HCT116 (cell line): ENCODE results near the gene DBNL. TPM values are rescaled to one million over a fixed set of nuclear protein-coding genes. Genes with fewer than 3 reads are reported as not detected.

Experiments used
- ATAC-seq: fragments of 200-7000 bp; cut with Tn5 transposase; 2 replicates; pipeline ENCODE4 v1.9.1; 2020; ENCODE audit warnings: mild to moderate bottlenecking, moderate library complexity
- BruUV-seq: library from RNA; stranded (reverse); fragments of 400-500 nt; replicated peaks from 2 replicates; lab custom pipeline; 2021; lab: Mats Ljungman, UMichigan
- CTCF ChIA-PET: fragments of 300-600 bp; sonication (Branson Sonifier 250); formaldehyde crosslinking; loops from one replicate; lab custom pipeline; 2021; ENCODE audit warnings: antibody characterized with exemption; lab: Charles Lee
- POLR2A ChIA-PET: fragments of 300-600, 350-600 bp; sonication (Branson Sonifier 250); formaldehyde crosslinking; loops from one replicate; lab custom pipeline; 2021; ENCODE audit warnings: antibody characterized with exemption; lab: Charles Lee
- RAD21 ChIA-PET, 2 experiments: fragments of 300-600 bp; sonication (Branson Sonifier 250); formaldehyde crosslinking; loops; one replicate each; lab custom pipeline; 2023; ENCODE audit warnings: low total read pairs in 2 of 2; ENCODE audit not compliant: uncharacterized antibody in 2 of 2, unreplicated experiment in 2 of 2, low non-redundant PET in 1 of 2; lab: Charles Lee
- DNase-seq: peaks from one replicate; pipeline ENCODE4 v3.0.0-alpha.2; 2010; ENCODE audit warnings: low read depth, low spot score
- H2AFZ ChIP-seq: fragments of 200-600 bp; shearing (Covaris generic), sonication (generic); 2 replicates; pipeline ENCODE4 v1.6.1; 2017; ENCODE audit warnings: low read depth, mixed run types, mixed read lengths, antibody characterized with exemption, low read length; ENCODE audit not compliant: poor library complexity, severe bottlenecking
- H3K27ac ChIP-seq: 2 replicates; pipeline ENCODE4 v1.5.1; 2012; ENCODE audit warnings: low read depth, low read length
- H3K27me3 ChIP-seq: fragments of 200-600 bp; sonication (generic); 2 replicates; pipeline ENCODE4 v1.6.1; 2016; ENCODE audit warnings: mixed run types, low read length, mixed read lengths; ENCODE audit not compliant: insufficient read depth
- H3K36me3 ChIP-seq, 2 experiments: fragments of 200-500 bp in 1 of 2; fragments of 200-600 bp in 1 of 2; sonication (Bioruptor generic) in 1 of 2; sonication (generic) in 1 of 2; 2 replicates each; pipeline versions ENCODE4 v1.5.1 to v1.6.1; 2014 to 2016; ENCODE audit warnings: low read length in 2 of 2, inconsistent platforms in 1 of 2, mixed read lengths in 1 of 2, mixed run types in 1 of 2; ENCODE audit not compliant: insufficient read depth in 2 of 2, control insufficient read depth in 1 of 2
- H3K4me1 ChIP-seq, 2 experiments: fragments of 200-600 bp in 1 of 2; sonication (generic) in 1 of 2; 2 replicates each; pipeline versions ENCODE4 v1.5.1 to v1.6.1; 2012 to 2017; ENCODE audit warnings: low read length in 2 of 2, inconsistent platforms in 1 of 2, mild to moderate bottlenecking in 1 of 2, mixed read lengths in 1 of 2, mixed run types in 1 of 2, moderate library complexity in 1 of 2; ENCODE audit not compliant: insufficient read depth in 2 of 2, control insufficient read depth in 1 of 2
- H3K4me2 ChIP-seq: fragments of 200-600 bp; sonication (generic); 2 replicates; pipeline ENCODE4 v1.6.1; 2017; ENCODE audit warnings: mixed run types, low read length, mixed read lengths
- H3K4me3 ChIP-seq, 2 experiments: fragments of 200-600 bp in 1 of 2; sonication (generic) in 1 of 2; replicated peaks in 1 of 2; 2 replicates each; pipeline ENCODE4 v1.5.1; 2011 to 2016; ENCODE audit warnings: low read length in 2 of 2, control low read depth in 1 of 2, low read depth in 1 of 2, mild to moderate bottlenecking in 1 of 2, mixed read lengths in 1 of 2, mixed run types in 1 of 2
- H3K79me2 ChIP-seq: fragments of 200-600 bp; sonication (generic); 2 replicates; pipeline ENCODE4 v1.6.1; 2017; ENCODE audit warnings: mild to moderate bottlenecking, mixed run types, low read length, moderate library complexity, mixed read lengths; ENCODE audit not compliant: insufficient read depth
- H3K9ac ChIP-seq: fragments of 200-600 bp; sonication (generic); 2 replicates; pipeline ENCODE4 v1.6.1; 2016; ENCODE audit warnings: low read length, mixed read lengths
- H3K9me2 ChIP-seq: fragments of 200-600 bp; sonication (generic), shearing (Covaris generic); 2 replicates; pipeline ENCODE4 v1.6.1; 2017; ENCODE audit warnings: mixed run types, mild to moderate bottlenecking, moderate library complexity; ENCODE audit not compliant: insufficient read depth
- H3K9me3 ChIP-seq, 2 experiments: fragments of 200-500 bp in 1 of 2; fragments of 200-600 bp in 1 of 2; sonication (Bioruptor generic) in 1 of 2; sonication (generic) in 1 of 2; 2 replicates each; pipeline ENCODE4 v1.6.1; 2014 to 2017; ENCODE audit warnings: low read length in 2 of 2, mixed read lengths in 2 of 2, inconsistent platforms in 1 of 2, low read depth in 1 of 2, mild to moderate bottlenecking in 1 of 2, mixed run types in 1 of 2, moderate library complexity in 1 of 2; ENCODE audit not compliant: control insufficient read depth in 1 of 2, insufficient read depth in 1 of 2
- H4K20me1 ChIP-seq: fragments of 200-600 bp; sonication (generic), shearing (Covaris generic); 2 replicates; pipeline ENCODE4 v1.6.1; 2017; ENCODE audit warnings: mixed run types, mild to moderate bottlenecking, moderate library complexity; ENCODE audit not compliant: insufficient read depth
- CBX3 ChIP-seq: IDR thresholded peaks from 2 replicates; pipeline ENCODE4 v1.6.1; 2012; ENCODE audit warnings: low read depth
- CTCF ChIP-seq, 3 experiments: fragments of 200-600 bp in 1 of 3; sonication (generic) in 1 of 3; IDR thresholded peaks in 2 of 3; conservative IDR thresholded peaks in 1 of 3; 2 replicates each; pipeline ENCODE4 v1.5.1; 2012 to 2017; ENCODE audit warnings: low read depth in 2 of 3, low read length in 2 of 3, antibody characterized with exemption in 1 of 3, borderline replicate concordance in 1 of 3, control low read depth in 1 of 3, mild to moderate bottlenecking in 1 of 3, mixed read lengths in 1 of 3, mixed run types in 1 of 3, moderate library complexity in 1 of 3; ENCODE audit not compliant: insufficient read depth in 1 of 3
- EGR1 ChIP-seq: IDR thresholded peaks from 2 replicates; pipeline ENCODE4 v1.6.1; 2012; ENCODE audit warnings: low read depth
- ELF1 ChIP-seq: IDR thresholded peaks from 2 replicates; pipeline ENCODE4 v1.6.1; 2012; ENCODE audit warnings: low read depth, borderline replicate concordance
- EZH2 ChIP-seq: fragments of 200-600 bp; sonication (generic); IDR thresholded peaks from 2 replicates; pipeline ENCODE4 v1.6.1; 2017; ENCODE audit warnings: antibody characterized with exemption, mixed run types
- EZH2phosphoT487 ChIP-seq: fragments of 200-600 bp; IDR thresholded peaks from 2 replicates; pipeline ENCODE4 v1.6.1; 2018; ENCODE audit warnings: antibody characterized with exemption, borderline replicate concordance
- FOSL1 ChIP-seq: IDR thresholded peaks from 2 replicates; pipeline ENCODE4 v1.6.1; 2012; ENCODE audit warnings: low read depth
- JUND ChIP-seq: IDR thresholded peaks from 2 replicates; pipeline ENCODE4 v1.6.1; 2012
- MAX ChIP-seq: IDR thresholded peaks from 2 replicates; pipeline ENCODE4 v1.6.1; 2012
- POLR2A ChIP-seq: IDR thresholded peaks from 2 replicates; pipeline ENCODE4 v1.7.0; 2011; ENCODE audit warnings: borderline replicate concordance; ENCODE audit not compliant: insufficient read depth, insufficient read length; ENCODE audit errors: extremely low read depth
- POLR2AphosphoS5 ChIP-seq: IDR thresholded peaks from 2 replicates; pipeline ENCODE4 v1.6.1; 2011; ENCODE audit warnings: mild to moderate bottlenecking, low read depth, low read length, moderate library complexity
- RAD21 ChIP-seq: IDR thresholded peaks from 2 replicates; pipeline ENCODE4 v1.6.1; 2012; ENCODE audit warnings: low read depth, mild to moderate bottlenecking
- SIN3A ChIP-seq: IDR thresholded peaks from 2 replicates; pipeline ENCODE4 v1.6.1; 2012; ENCODE audit warnings: low read depth
- SP1 ChIP-seq: IDR thresholded peaks from 2 replicates; pipeline ENCODE4 v1.6.1; 2012; ENCODE audit warnings: low read depth
- TCF7L2 ChIP-seq: IDR thresholded peaks from 2 replicates; pipeline ENCODE4 v1.7.0; 2011; ENCODE audit warnings: borderline replicate concordance, inconsistent platforms; ENCODE audit not compliant: insufficient read depth, insufficient read length; ENCODE audit errors: extremely low read depth
- YY1 ChIP-seq: IDR thresholded peaks from 2 replicates; pipeline ENCODE4 v1.6.1; 2011; ENCODE audit warnings: low read length, low read depth, moderate library complexity, mild to moderate bottlenecking; ENCODE audit not compliant: insufficient replicate concordance; ENCODE audit errors: extremely low read depth
- ZBTB33 ChIP-seq: IDR thresholded peaks from 2 replicates; pipeline ENCODE4 v1.6.1; 2011; ENCODE audit warnings: mild to moderate bottlenecking, low read length, moderate library complexity; ENCODE audit not compliant: insufficient replicate concordance; ENCODE audit errors: extremely low read depth
- ZNF274 ChIP-seq: fragments of 200-500 bp; sonication (Bioruptor generic); IDR thresholded peaks from 2 replicates; pipeline ENCODE4 v1.6.1; 2014; ENCODE audit warnings: mild to moderate bottlenecking, low read depth, low read length, inconsistent platforms
- intact Hi-C: fragments of 100-400 bp; cut with micrococcal nuclease; formaldehyde crosslinking; loops from 2 replicates; pipeline ENCODE4 v1.10.0; 2022
- total RNA-seq: library from RNA; stranded (reverse); gene quantifications from one replicate; pipeline ENCODE4 v1.2.1, GENCODE V29; 2021; ENCODE audit not compliant: unreplicated experiment

The DBNL gene
- total RNA-seq, 1 experiment from 2014 or later = 39.4 TPM

- no peak for ATAC-seq
- Histone ChIP-seq H3K36me3 (peaks cover 10 to 26% of the 10 kb centered on the region in 2 experiments; a peak in 3 of 4 replicates), H3K9me3 (no peaks in the 10 kb centered on the region)
- TF ChIP-seq MAX (no peak), SP1 (no peak), ZBTB33 (no peak), FOSL1 (no peak), ZNF274 (no peak), POLR2AphosphoS5 (no peak), SIN3A (no peak), TCF7L2 (no peak), RAD21 (no peak), POLR2A (no peak), JUND (no peak), EZH2phosphoT487 (no peak), CTCF (IDR thresholded peaks at IDR 0.05 in 2 of 3, conservative IDR thresholded peaks at IDR 0.05 in 1 of 3; ENCODE audit: borderline replicate concordance in 1 of 3, insufficient read depth in 1 of 3, low read depth in 2 of 3, low read length in 2 of 3) (no peak), ELF1 (no peak), EGR1 (no peak), EZH2 (no peak), YY1 (no peak), CBX3 (no peak)
- TF ChIP-seq, all 23 proteins: peak for 0
- Histone ChIP-seq H3K9ac (no peak overlapping the region), H3K4me3 (no peak overlapping the region), H3K27ac (no peak overlapping the region), H3K79me2 (no peaks in the 10 kb centered on the region), H3K27me3 (no peaks in the 10 kb centered on the region), H3K4me1 (peaks cover 0 to 6% of the 10 kb centered on the region in 2 experiments; a peak in 1 of 4 replicates), H4K20me1 (no peaks in the 10 kb centered on the region), H2AFZ (no peak overlapping the region), H3K9me2 (no peaks in the 10 kb centered on the region), H3K4me2 (no peak overlapping the region)
- CTCF ChIA-PET = no interaction called here
- no TSS peak for BruUV-seq
- RAD21 ChIA-PET = no interaction called here
- POLR2A ChIA-PET = no interaction called here
- DNase-seq = no peak
- intact Hi-C loops = no loop called here
These were observed 18.4 kb downstream of the DBNL start for GRCh38 chr7:44062903-44063295.
